NCI-H2107 treated with DMSO at 0.1 percent for 48 hours (cell line): ENCODE data around the gene ELAPOR2.
A peak's percentile ranks its signal among the peaks of the same experiment; 100 is the strongest.
"Not testable (repeated sequence)": the region's sequence is repeated elsewhere in the genome, so short reads cannot be mapped to it uniquely, and the experiment has no call there.

Experiments used
- DNase-seq: peaks from one replicate; lab custom pipeline; 2025; ENCODE audit not compliant: unreplicated experiment; lab: John Stamatoyannopoulos, UW

The ELAPOR2 gene

GRCh38 chr7:87059525-87060287 lies at the start of gene ELAPOR2:
Gene ELAPOR2, minus strand, starts transcription at chr7:87059654. Its CDS starts 141 bp downstream, at chr7:87059513.
- peak; percentile 79 for DNase-seq

- DNase-seq, result no peak
Observed at GRCh38 chr7:87107949-87108776, 48.7 kb upstream of the ELAPOR2 start.

- no peak for DNase-seq
Observed at GRCh38 chr7:87106974-87107612, 47.6 kb upstream of the ELAPOR2 start.

GRCh38 chr7:87105401-87105800 lies 45.9 kb upstream of the ELAPOR2 start:
- DNase-seq, result no peak

- DNase-seq, result no peak
Observed at GRCh38 chr7:87100326-87100725, 40.9 kb upstream of the ELAPOR2 start.

GRCh38 chr7:87097375-87097774 lies 37.9 kb upstream of the ELAPOR2 start:
- DNase-seq, result not testable (repeated sequence)

- DNase-seq, result no peak
Observed at GRCh38 chr7:87094322-87094721, 34.9 kb upstream of the ELAPOR2 start.

- DNase-seq, result no peak
Observed at GRCh38 chr7:87092568-87093091, 33.2 kb upstream of the ELAPOR2 start.

GRCh38 chr7:87091487-87092066 lies 32.1 kb upstream of the ELAPOR2 start:
- no peak for DNase-seq

- DNase-seq, result no peak
Observed at GRCh38 chr7:87083865-87084519, 24.5 kb upstream of the ELAPOR2 start.

GRCh38 chr7:87082675-87083074 lies 23.2 kb upstream of the ELAPOR2 start:
- DNase-seq, result no peak

GRCh38 chr7:87075671-87076404 lies 16.4 kb upstream of the ELAPOR2 start:
- no peak for DNase-seq

- DNase-seq, result no peak
Observed at GRCh38 chr7:87067788-87068187, 8.3 kb upstream of the ELAPOR2 start.

- no peak for DNase-seq
Observed at GRCh38 chr7:87060288-87060537, 759 bp upstream of the ELAPOR2 start.

- peak; percentile 35 for DNase-seq
Observed at GRCh38 chr7:87058744-87059524, 520 bp downstream of the ELAPOR2 start.

GRCh38 chr7:87057210-87057609 lies 2.2 kb downstream of the ELAPOR2 start:
- no peak for DNase-seq

- DNase-seq, result no peak
Observed at GRCh38 chr7:87056346-87056745, 3.1 kb downstream of the ELAPOR2 start.

- DNase-seq, result no peak
Observed at GRCh38 chr7:87048839-87049238, 10.6 kb downstream of the ELAPOR2 start.

- no peak for DNase-seq
Observed at GRCh38 chr7:87046456-87046855, 13.0 kb downstream of the ELAPOR2 start.
